ENCODE data around the gene FLRT1. TPM values are rescaled to one million over a fixed set of nuclear protein-coding genes. Genes with fewer than 3 reads are reported as not detected.

Gene FLRT1
- total and polyA plus RNA-seq, 2 of the 13 experiments (the other 11 are each of a cell fraction or from before 2014, with no cell fraction given) = 0.02 to 0.08 TPM

DNA sequence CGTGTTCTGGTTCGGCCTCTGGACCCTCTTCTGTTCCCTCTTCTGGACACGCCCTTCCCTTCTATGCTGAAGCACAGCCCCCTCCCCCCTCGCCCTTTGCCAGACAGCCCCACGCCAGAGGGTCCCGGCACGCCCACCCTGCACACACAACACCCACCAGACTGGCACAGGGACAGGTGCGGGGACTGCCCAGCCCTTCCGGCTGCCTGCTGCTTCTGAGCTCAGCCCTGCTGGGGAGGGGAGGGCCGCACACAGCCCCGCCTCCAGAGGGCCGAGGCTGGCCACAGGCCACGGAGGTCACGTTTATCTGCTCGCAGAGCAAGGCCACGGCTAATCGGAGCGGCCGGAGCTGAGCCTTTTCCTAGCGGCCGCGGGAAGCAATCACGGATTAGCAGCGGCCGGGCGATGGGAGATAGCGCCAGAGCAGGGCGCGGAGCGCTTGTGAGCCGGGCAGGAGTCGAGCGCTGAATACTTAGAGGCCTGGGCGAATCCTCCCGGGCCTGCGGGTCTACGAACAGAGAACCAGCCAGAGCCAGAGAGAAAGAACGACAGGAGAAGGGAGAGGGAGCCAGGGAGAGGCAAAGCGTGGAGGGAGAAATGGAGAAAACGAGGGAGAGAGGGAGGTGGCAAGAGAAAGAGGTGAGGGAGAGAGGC, 28.0 kb upstream of the FLRT1 start (continued):
- TF ChIP-seq, protein P1, sequence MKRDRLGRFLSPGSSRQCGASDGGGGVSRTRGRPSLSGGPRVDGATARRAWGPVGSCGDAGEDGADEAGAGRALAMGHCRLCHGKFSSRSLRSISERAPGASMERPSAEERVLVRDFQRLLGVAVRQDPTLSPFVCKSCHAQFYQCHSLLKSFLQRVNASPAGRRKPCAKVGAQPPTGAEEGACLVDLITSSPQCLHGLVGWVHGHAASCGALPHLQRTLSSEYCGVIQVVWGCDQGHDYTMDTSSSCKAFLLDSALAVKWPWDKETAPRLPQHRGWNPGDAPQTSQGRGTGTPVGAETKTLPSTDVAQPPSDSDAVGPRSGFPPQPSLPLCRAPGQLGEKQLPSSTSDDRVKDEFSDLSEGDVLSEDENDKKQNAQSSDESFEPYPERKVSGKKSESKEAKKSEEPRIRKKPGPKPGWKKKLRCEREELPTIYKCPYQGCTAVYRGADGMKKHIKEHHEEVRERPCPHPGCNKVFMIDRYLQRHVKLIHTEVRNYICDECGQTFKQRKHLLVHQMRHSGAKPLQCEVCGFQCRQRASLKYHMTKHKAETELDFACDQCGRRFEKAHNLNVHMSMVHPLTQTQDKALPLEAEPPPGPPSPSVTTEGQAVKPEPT (CRISPR knock-in tag; IDR thresholded peaks at IDR 0.05; ENCODE audit: low read depth) = no peak
- TF ChIP-seq CCAR2 (optimal IDR thresholded peaks at IDR 0.05; ENCODE audit: low read depth, low read length) = no peak
- TF ChIP-seq, protein P2, sequence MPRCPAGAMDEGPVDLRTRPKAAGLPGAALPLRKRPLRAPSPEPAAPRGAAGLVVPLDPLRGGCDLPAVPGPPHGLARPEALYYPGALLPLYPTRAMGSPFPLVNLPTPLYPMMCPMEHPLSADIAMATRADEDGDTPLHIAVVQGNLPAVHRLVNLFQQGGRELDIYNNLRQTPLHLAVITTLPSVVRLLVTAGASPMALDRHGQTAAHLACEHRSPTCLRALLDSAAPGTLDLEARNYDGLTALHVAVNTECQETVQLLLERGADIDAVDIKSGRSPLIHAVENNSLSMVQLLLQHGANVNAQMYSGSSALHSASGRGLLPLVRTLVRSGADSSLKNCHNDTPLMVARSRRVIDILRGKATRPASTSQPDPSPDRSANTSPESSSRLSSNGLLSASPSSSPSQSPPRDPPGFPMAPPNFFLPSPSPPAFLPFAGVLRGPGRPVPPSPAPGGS (CRISPR knock-in tag; IDR thresholded peaks at IDR 0.05) = peak; percentile 80
- TF ChIP-seq SNAI1 (CRISPR knock-in tag; IDR thresholded peaks at IDR 0.05; ENCODE audit: borderline replicate concordance) = no peak
- TF ChIP-seq RFX3 (CRISPR knock-in tag; IDR thresholded peaks at IDR 0.05) = no peak
- TF ChIP-seq, protein P3, sequence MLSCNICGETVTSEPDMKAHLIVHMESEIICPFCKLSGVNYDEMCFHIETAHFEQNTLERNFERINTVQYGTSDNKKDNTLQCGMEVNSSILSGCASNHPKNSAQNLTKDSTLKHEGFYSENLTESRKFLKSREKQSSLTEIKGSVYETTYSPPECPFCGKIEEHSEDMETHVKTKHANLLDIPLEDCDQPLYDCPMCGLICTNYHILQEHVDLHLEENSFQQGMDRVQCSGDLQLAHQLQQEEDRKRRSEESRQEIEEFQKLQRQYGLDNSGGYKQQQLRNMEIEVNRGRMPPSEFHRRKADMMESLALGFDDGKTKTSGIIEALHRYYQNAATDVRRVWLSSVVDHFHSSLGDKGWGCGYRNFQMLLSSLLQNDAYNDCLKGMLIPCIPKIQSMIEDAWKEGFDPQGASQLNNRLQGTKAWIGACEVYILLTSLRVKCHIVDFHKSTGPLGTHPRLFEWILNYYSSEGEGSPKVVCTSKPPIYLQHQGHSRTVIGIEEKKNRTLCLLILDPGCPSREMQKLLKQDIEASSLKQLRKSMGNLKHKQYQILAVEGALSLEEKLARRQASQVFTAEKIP (CRISPR knock-in tag; IDR thresholded peaks at IDR 0.05; ENCODE audit: borderline replicate concordance) = no peak
- peak; percentile 96 for TF ChIP-seq HNRNPL (IDR thresholded peaks at IDR 0.05; ENCODE audit: low read depth, low read length)
- TF ChIP-seq TEAD2 (CRISPR knock-in tag; IDR thresholded peaks at IDR 0.05) = no peak
- TF ChIP-seq, protein P4, sequence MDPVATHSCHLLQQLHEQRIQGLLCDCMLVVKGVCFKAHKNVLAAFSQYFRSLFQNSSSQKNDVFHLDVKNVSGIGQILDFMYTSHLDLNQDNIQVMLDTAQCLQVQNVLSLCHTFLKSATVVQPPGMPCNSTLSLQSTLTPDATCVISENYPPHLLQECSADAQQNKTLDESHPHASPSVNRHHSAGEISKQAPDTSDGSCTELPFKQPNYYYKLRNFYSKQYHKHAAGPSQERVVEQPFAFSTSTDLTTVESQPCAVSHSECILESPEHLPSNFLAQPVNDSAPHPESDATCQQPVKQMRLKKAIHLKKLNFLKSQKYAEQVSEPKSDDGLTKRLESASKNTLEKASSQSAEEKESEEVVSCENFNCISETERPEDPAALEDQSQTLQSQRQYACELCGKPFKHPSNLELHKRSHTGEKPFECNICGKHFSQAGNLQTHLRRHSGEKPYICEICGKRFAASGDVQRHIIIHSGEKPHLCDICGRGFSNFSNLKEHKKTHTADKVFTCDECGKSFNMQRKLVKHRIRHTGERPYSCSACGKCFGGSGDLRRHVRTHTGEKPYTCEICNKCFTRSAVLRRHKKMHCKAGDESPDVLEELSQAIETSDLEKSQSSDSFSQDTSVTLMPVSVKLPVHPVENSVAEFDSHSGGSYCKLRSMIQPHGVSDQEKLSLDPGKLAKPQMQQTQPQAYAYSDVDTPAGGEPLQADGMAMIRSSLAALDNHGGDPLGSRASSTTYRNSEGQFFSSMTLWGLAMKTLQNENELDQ (CRISPR knock-in tag; IDR thresholded peaks at IDR 0.05; ENCODE audit: borderline replicate concordance) = no peak
- TF ChIP-seq LCORL (IDR thresholded peaks at IDR 0.05) = no peak
- TF ChIP-seq LCORL (CRISPR knock-in tag; IDR thresholded peaks at IDR 0.05) = peak; percentile 73; the same call in 1 of the 2 replicates
- TF ChIP-seq, protein P5, sequence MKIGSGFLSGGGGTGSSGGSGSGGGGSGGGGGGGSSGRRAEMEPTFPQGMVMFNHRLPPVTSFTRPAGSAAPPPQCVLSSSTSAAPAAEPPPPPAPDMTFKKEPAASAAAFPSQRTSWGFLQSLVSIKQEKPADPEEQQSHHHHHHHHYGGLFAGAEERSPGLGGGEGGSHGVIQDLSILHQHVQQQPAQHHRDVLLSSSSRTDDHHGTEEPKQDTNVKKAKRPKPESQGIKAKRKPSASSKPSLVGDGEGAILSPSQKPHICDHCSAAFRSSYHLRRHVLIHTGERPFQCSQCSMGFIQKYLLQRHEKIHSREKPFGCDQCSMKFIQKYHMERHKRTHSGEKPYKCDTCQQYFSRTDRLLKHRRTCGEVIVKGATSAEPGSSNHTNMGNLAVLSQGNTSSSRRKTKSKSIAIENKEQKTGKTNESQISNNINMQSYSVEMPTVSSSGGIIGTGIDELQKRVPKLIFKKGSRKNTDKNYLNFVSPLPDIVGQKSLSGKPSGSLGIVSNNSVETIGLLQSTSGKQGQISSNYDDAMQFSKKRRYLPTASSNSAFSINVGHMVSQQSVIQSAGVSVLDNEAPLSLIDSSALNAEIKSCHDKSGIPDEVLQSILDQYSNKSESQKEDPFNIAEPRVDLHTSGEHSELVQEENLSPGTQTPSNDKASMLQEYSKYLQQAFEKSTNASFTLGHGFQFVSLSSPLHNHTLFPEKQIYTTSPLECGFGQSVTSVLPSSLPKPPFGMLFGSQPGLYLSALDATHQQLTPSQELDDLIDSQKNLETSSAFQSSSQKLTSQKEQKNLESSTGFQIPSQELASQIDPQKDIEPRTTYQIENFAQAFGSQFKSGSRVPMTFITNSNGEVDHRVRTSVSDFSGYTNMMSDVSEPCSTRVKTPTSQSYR (CRISPR knock-in tag; IDR thresholded peaks at IDR 0.05; ENCODE audit: borderline replicate concordance) = no peak; the same call in 1 of the 2 replicates
- TF ChIP-seq GATAD2A (CRISPR knock-in tag; IDR thresholded peaks at IDR 0.05) = peak; percentile 92
- no peak for TF ChIP-seq NPAS2 (CRISPR knock-in tag; IDR thresholded peaks at IDR 0.05; ENCODE audit: borderline replicate concordance)
- no peak for TF ChIP-seq JUN (CRISPR knock-in tag; IDR thresholded peaks at IDR 0.05)
- TF ChIP-seq, protein P6, sequence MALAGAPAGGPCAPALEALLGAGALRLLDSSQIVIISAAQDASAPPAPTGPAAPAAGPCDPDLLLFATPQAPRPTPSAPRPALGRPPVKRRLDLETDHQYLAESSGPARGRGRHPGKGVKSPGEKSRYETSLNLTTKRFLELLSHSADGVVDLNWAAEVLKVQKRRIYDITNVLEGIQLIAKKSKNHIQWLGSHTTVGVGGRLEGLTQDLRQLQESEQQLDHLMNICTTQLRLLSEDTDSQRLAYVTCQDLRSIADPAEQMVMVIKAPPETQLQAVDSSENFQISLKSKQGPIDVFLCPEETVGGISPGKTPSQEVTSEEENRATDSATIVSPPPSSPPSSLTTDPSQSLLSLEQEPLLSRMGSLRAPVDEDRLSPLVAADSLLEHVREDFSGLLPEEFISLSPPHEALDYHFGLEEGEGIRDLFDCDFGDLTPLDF (CRISPR knock-in tag; IDR thresholded peaks at IDR 0.05) = no peak
- no peak for TF ChIP-seq FIP1L1 (IDR thresholded peaks at IDR 0.05; ENCODE audit: borderline replicate concordance, insufficient read depth, low read depth, low read length)
- TF ChIP-seq KDM5B (CRISPR knock-in tag; IDR thresholded peaks at IDR 0.05; ENCODE audit: borderline replicate concordance) = no peak; the same call in 1 of the 2 replicates
